Kidney (tissue), 14 donors: ENCODE measurements around the gene FAF2. TPM values are rescaled to one million over a fixed set of nuclear protein-coding genes. Genes with fewer than 3 reads are reported as not detected.

ENCODE experiments used
- DNase-seq, 5 donors: peaks; one replicate each; pipeline ENCODE4 v3.0.0-alpha.2; 2013 to 2020
- FAIRE-seq: peaks from 2 replicates; lab custom pipeline; 2012; peaks lifted over from hg19 to GRCh38; lab: Jason Lieb, UNC
- H3K27ac ChIP-seq, 2 donors: one replicate each; pipeline ENCODE4 v1.7.0; 2013; ENCODE audit warnings: low read depth in 2 of 2, low read length in 2 of 2, inconsistent platforms in 1 of 2
- H3K27me3 ChIP-seq: one replicate; pipeline ENCODE4 v1.7.1; 2013; ENCODE audit warnings: low read length, inconsistent platforms; ENCODE audit not compliant: control insufficient read depth, insufficient read depth
- H3K36me3 ChIP-seq, 3 donors: one replicate each; pipeline versions ENCODE4 v1.7.0 to v1.7.1; 2013; ENCODE audit warnings: low read length in 3 of 3, control low read depth in 1 of 3, inconsistent platforms in 1 of 3; ENCODE audit not compliant: insufficient read depth in 3 of 3, control insufficient read depth in 2 of 3
- H3K4me1 ChIP-seq, 3 donors: one replicate each; pipeline versions ENCODE4 v1.7.0 to v1.7.1; 2013; ENCODE audit warnings: low read length in 3 of 3, inconsistent platforms in 1 of 3, low read depth in 1 of 3; ENCODE audit not compliant: control insufficient read depth in 2 of 3, insufficient read depth in 2 of 3
- H3K4me3 ChIP-seq, 3 donors: one replicate each; pipeline versions ENCODE4 v1.7.0 to v1.8.1; 2013; ENCODE audit warnings: low read length in 3 of 3, control low read depth in 1 of 3, inconsistent platforms in 1 of 3
- H3K9ac ChIP-seq, 3 donors: one replicate each; pipeline versions ENCODE4 v1.7.0 to v1.7.1; 2013; ENCODE audit warnings: low read length in 3 of 3, control low read depth in 1 of 3, inconsistent platforms in 1 of 3
- H3K9me3 ChIP-seq, 3 donors: one replicate each; pipeline versions ENCODE4 v1.7.0 to v1.7.1; 2013; ENCODE audit warnings: low read length in 3 of 3, control low read depth in 1 of 3, inconsistent platforms in 1 of 3; ENCODE audit not compliant: control insufficient read depth in 2 of 3, insufficient read depth in 1 of 3
- intact Hi-C: fragments of 100-400 bp; cut with DNase I; formaldehyde crosslinking; loops from one replicate; pipeline ENCODE4 v1.11.1; 2022
- polyA plus RNA-seq: library from polyadenylated mRNA; stranded (reverse); fragments of 350-450 nt; fragmentation: Illumina TruSeq; extraction: RNeasy Lipid Tissue Mini Kit (QIAGEN cat#74804); gene quantifications from one replicate; pipeline ENCODE4 v1.2.3, GENCODE V29; 2014; ENCODE audit warnings: low read depth, low replicate concordance; ENCODE audit not compliant: insufficient read depth
- total RNA-seq: library from RNA; stranded (reverse); fragmentation: NEBNext Ultra II Directional; extraction: Animal tissue kit (Norgen Biotek cat#: 25700); gene quantifications from one replicate; pipeline ENCODE4 v1.2.1, GENCODE V29; 2021
- TF ChIP-seq, protein P1 (sequence below): IDR thresholded peaks from 3 replicates; pipeline ENCODE4 v1.5.1; 2012; ENCODE audit warnings: mild to moderate bottlenecking, moderate library complexity, borderline replicate concordance; ENCODE audit not compliant: insufficient read depth; ENCODE audit errors: extremely low read depth
- donor health status: control.
- donor health status: control.
- donor health status: control.
- donor health status: control.
- donor health status: control.
- donor health status: DM: yes; HTN: yes; CAD: no.
- donor health status: Normal renal cell carcinoma (clear cell type).

Gene FAF2
- total and polyA plus RNA-seq, 2 donors from 2014 or later, result 11.1 to 31.7 TPM

DNA sequence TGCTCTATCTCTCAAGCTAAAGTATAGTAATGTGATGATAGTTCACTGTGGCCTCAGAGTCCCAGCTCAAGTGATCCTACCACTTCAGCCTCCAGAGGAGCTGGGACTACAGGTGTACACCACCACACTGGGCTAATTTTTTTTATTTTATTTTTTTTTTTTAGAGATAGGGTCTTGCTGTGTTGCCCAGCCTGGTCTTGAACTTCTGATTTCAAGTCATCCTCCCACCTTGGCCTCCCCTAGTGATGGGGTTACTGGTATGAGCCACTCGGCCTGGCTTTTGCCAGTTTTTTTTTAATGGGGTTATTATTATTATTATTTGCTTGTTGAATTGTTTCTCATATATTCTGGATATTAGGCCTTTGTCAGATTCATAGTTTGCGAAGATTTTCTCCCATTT is 13.2 kb downstream of the FAF2 start:
- Histone ChIP-seq H3K9me3 (no peaks in the 10 kb centered on the region), H3K9ac (no peak overlapping the region), H3K27ac (no peak overlapping the region), H3K27me3 (no peaks in the 10 kb centered on the region), H3K36me3 (no peaks in the 10 kb centered on the region), H3K4me1 (peaks cover 0 to 4% (median 0%) of the 10 kb centered on the region in 3 donors), H3K4me3 (no peak overlapping the region)
- FAIRE-seq, result no peak
- TF ChIP-seq, protein P1, sequence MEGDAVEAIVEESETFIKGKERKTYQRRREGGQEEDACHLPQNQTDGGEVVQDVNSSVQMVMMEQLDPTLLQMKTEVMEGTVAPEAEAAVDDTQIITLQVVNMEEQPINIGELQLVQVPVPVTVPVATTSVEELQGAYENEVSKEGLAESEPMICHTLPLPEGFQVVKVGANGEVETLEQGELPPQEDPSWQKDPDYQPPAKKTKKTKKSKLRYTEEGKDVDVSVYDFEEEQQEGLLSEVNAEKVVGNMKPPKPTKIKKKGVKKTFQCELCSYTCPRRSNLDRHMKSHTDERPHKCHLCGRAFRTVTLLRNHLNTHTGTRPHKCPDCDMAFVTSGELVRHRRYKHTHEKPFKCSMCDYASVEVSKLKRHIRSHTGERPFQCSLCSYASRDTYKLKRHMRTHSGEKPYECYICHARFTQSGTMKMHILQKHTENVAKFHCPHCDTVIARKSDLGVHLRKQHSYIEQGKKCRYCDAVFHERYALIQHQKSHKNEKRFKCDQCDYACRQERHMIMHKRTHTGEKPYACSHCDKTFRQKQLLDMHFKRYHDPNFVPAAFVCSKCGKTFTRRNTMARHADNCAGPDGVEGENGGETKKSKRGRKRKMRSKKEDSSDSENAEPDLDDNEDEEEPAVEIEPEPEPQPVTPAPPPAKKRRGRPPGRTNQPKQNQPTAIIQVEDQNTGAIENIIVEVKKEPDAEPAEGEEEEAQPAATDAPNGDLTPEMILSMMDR, result no peak
- no peak for DNase-seq
- intact Hi-C loops, result no loop called here

DNA sequence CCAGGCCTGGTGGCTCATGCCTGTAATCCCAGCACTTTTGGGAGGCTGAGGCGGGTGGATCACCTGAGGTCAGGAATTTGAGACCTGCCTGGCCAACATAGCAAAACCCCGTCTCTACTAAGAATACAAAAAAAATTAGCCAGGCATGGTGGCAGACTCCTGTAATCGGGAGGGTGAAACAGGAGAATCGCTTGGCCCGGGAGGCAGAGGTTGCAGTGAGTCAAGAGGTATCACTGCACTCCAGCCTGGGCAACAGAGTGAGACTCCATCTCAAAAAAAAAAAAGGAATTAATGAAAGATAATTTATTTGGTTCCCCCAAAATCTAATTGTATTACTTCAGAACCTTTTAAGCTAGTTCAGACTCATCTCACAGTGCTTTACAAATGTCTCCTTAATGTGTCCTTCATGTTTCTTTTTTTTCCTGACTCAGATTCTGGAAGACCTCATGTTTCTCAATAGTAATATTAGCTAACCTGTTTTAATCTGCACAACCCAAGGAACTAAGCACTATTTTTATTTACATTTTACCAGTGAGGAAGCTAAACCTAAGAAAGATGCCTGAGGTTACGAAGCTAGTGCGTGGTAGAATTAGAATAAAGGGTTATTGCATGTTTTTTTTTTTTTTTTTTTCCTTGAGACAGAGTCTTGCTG is 15.1 kb downstream of the FAF2 start:
- no peaks in the 10 kb centered on the region for H3K9me3 ChIP-seq
- peaks cover 0 to 8% (median 0%) of the 10 kb centered on the region in 3 donors for H3K4me1 ChIP-seq
- no peak overlapping the region for H3K27ac ChIP-seq
- H3K36me3 ChIP-seq, result no peaks in the 10 kb centered on the region
- H3K4me3 ChIP-seq, result no peak overlapping the region
- FAIRE-seq (no peak), DNase-seq (no peak)
- TF ChIP-seq, protein P1, result no peak
- H3K9ac ChIP-seq, result no peak overlapping the region
- intact Hi-C loops, result no loop called here
- H3K27me3 ChIP-seq, result no peaks in the 10 kb centered on the region

- peaks cover 0 to 8% (median 0%) of the 10 kb centered on the region in 3 donors for H3K4me1 ChIP-seq
- H3K9me3 ChIP-seq, result no peaks in the 10 kb centered on the region
- no peak overlapping the region for H3K4me3 ChIP-seq
- TF ChIP-seq, protein P1, result no peak
- intact Hi-C loops, result no loop called here
- H3K27ac ChIP-seq, result no peak overlapping the region
- H3K36me3 ChIP-seq, result no peaks in the 10 kb centered on the region
- no peak for DNase-seq
- no peaks in the 10 kb centered on the region for H3K27me3 ChIP-seq
- no peak overlapping the region for H3K9ac ChIP-seq
- no peak for FAIRE-seq
These were observed 18.2 kb downstream of the FAF2 start for GRCh38 chr5:176466245-176466871.
